HG02840 (cell line): ENCODE data around the gene ANKRD10.

Experiments used
- ATAC-seq: cut with Tn5 transposase; IDR thresholded peaks from one replicate; pipeline ENCODE4 v1.9.1; 2021; ENCODE audit warnings: mild to moderate bottlenecking, moderate library complexity, moderate number of reproducible peaks; ENCODE audit not compliant: unreplicated experiment, low FRiP score

The ANKRD10 gene

DNA sequence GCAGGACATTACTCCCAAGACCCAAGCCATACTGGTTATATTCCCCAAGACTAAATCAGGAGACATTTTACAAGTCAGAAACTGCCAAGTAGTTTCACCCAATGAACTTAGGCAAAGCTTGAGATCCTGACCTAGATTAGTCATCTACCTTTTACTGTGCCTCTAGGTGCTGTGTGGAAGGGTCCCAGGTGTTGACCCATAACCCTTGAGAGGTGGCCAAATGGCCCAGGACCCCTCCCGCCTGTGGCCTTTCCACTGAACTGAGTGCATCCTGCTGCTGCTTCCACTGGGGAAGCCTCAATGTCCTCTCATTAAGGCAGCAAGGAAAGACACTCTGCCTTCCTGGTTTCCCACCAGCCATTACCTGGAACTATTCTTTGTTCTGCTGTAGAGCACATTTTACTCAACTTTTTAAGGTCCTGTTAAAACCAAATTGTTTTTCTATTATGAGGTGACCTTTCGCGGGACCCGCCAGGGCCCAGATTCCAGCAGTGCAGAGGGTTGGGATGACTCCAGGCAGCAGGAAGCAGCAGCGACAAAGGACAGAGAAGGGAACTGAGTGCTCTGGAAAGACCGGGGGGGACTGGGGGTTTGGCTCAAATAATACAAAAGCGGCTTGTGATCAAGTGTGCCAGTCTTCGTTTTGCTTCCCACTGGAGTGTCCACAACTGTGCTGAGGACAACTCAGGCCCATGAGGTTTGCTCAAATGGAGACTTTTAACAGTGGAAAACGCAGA lies 27.1 kb downstream of the ANKRD10 start:
- ATAC-seq, result no peak

DNA sequence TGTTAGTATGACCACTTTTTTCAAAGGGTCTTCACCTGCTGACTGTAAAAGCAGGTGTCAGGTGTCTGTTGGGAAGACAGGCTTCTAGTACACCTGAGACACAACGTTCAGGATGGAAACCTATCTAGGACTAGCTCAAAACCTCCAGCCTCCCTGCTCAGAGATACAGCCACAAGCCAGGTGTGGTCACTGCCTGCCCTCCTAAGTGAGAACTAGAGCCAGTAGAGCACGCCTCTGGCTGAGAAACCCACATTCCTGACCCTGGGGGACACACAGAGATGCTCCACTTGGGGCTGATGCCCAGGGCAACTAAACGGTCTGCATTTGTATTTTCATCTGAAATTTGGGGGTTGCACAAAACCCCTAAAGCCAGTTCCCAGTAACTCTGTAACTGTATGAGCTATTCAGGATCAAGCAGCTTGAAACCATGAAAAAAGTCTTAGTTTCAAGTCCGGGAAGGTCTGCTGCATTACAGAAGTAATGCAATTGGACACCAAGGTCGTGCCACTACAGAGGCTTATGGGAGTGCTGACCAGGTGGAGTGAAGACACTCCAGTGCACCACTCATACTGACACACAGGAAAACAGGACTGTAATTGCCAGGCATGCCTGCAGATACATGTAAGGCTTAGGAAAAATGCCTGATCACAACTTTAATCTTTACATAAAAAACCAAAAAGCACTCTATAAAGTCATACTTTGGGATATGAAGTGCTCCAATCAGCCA lies 27.8 kb downstream of the ANKRD10 start:
- ATAC-seq, result no peak

DNA sequence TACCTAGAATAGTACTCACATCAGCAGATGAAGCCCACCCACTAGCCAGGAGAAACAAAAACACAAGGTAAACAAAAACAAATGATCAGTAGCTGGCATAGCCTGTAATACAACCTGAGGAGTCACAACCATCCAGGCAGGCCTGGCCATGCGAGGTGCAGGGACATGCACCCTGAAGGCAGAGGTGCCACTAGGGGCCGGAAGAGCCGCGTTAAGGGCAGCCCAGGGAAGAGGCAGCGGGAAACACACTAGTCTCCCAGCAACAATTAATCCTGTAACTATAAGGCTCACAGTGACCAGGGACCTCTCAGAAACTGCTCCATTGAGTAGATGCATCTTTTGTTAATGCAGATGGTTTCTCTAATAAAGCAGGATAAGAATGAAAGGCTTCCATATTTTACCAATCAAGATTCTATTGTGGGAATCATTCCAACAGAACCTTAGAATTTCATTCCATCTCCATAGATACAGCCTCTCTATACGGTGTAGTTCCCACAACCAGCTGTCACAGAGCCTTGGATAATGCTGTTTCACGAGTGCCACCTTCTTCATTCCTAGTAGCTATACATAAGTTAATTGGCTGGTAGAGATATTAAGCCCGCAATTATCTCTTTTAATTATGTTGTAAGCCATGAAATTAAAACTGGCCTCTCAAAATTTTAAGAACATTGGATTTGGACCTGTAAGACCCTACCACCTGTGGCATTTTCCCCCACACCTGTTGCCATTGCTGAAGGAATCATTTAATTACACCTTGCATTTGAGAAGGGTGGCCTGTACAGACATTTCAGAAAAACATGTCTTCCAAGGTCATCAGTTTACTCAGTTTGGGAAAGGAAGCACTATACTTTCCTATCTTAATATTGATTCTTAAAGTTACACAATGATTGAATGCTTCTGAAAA lies 28.7 kb downstream of the ANKRD10 start:
- ATAC-seq, result no peak

DNA sequence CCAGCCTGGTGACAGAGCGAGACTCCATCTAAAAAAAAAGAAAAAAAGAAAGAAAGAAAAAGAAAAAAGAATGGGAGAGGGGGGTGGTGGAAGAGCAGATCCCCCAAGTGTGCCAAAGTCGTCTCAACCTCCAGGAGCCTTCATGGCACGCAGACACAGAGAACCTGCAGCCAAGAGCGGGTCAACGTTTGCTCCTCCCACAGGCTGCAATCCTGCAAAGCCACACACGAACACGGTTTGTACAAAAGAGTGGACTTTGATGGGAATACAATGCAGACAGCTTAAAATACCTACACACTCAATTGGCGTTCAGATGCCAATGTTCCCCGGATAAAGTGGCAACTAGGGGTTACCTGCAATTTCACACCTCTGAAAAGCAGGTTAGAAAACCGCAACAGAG lies 29.4 kb downstream of the ANKRD10 start:
- ATAC-seq, result no peak

DNA sequence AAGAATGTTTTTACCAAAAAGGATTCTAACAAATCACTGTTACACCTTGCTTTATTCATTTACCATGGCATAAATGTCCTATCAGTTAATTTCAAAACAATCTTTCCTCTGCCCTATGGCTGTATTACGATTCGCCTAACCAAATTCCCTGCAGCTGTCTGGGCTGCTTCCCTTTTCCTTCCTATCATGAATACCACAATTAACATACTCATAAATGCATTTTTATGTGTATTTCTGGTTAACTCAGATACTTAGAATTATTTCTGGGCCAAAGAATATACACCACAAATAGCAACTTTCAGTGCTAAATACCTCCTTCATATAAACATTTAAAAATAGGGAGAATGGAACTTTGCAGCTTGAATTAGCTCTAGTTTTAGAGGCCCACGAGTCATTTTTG lies 30.4 kb downstream of the ANKRD10 start:
- ATAC-seq, result no peak

DNA sequence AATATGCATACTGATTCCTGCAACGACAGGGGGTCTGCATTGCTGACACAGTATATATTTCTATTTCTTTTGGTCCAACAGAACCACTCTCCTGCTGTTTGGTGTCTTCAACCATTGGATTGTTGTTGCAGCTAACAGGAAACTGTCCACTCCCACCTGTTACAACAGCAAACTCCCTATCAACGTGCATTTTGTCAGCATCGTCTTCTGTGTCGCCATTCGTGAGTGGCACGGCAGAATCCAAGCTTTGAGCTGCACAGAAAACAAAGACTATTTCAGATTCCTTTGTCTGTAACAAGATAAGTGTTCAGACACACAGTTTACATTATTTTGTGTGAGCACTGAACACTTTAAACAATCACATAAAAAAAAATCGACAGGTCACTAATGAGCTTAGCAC lies 31.3 kb downstream of the ANKRD10 start:
- no peak for ATAC-seq

DNA sequence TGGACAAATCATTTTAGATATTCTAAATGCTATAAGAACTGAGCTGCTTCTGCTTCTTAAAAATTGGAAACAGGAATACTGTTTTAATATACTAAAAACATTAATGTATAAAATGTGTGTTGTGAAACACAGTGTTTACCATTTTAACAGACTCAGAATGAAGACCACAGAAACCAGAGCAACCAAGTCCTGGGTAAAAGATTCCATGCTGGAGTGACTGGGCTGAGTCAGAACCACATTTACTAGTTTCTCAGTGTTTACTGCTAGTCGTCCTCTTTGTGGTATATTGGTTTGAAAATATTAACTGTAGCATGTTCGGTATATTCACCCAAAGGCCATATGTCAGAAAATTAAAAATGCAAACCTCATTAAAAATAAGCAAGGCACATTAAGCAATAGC lies 31.9 kb downstream of the ANKRD10 start:
- ATAC-seq, result no peak

DNA sequence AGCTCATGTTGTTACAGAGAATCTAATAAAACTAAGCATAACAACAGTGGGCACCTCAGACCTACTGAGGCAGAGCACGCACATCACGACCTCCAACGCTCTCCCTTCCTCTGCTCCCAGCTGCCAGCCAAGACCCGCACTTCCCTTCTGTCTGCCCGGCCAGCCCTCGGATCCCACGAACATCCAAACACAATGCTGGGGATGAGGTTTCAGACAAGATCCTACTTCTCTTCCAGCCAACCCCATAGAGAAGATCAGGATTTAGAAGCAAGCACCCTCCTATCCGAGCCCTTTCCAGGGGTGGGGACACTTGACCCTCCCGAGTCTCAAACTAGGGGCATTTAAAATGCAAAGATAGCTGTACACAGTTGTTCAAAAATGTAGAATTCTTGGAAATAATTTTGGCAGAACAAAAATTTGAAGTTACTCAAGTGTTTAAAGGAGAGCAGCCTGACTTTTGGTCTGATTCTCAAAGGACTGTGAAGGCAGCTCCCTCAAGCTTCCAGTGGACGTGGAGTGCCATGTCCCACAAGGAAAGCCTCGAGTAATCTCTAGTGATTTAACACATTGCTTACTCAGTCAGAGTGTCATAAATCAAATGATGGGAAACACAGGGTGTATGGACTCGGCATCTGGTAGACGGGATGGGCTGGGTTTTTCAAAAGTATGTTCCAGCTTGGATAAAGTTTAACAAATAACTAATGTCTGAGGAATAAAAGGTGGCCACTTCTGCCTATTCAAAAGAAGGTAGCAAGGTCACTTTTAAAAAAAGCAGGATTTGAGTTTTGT lies 32.8 kb downstream of the ANKRD10 start:
- ATAC-seq, result no peak

DNA sequence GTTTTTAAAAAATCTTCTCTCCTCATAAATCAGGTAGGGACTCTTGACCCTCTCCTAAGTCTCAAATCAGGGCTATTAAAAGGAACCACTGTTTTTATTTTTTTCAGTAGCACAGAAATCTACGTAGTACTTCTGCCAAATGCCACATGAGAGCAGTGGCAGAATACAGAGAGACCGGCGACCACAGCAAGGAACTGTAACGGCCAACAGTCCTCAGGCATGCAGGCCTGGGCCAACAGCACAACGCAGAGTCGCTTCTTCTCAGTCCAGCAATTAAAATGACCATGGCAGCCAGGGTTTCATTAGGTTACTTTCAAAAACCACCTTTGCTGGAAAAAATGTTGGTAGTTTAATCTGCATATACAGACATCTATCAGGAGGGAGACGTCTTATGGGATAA lies 34.2 kb downstream of the ANKRD10 start:
- ATAC-seq, result no peak

DNA sequence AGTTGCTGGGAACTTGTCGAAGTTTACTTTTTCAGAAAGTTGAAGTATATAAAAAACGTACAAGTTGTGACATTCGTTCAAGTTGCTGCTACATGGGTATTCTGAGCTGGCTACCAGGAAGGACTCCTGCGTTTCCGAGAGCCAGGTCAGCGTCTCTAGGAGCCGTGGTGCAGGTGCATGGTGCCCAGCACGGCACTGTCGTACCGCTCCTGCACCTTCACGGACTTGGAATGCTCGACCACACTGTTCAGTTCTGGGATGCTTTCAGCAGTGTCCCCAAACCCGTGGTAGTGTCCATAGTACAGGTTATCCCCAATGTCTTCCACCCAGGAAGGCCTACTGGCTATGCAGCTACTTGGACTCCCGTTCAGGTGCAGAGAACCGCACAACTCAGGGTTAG lies 35.4 kb downstream of the ANKRD10 start:
- no peak for ATAC-seq

DNA sequence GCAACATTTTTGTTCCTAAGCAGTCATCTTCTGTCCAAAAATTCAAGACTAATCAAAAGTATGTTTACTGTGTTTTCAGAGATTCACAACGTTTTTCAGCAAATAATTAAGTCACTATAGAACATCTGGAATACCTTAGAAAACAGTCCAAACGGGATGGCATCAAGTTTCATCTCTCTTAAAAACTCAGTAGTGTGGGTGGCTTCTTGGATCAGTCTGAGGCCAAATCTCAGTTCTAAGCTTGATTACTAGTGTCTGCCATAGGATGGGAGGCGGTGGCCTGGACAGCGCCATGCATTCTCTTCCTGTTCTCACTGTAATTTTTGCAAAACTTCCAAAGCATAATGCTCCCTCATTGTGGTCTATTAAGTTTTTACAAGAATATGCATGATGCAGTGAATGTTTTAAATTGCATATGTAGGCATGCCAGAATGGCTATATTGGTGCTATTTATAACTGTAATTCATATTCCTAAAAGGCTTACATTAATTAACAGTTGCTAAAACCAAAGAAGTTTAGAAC lies 37.1 kb downstream of the ANKRD10 start:
- ATAC-seq, result no peak

DNA sequence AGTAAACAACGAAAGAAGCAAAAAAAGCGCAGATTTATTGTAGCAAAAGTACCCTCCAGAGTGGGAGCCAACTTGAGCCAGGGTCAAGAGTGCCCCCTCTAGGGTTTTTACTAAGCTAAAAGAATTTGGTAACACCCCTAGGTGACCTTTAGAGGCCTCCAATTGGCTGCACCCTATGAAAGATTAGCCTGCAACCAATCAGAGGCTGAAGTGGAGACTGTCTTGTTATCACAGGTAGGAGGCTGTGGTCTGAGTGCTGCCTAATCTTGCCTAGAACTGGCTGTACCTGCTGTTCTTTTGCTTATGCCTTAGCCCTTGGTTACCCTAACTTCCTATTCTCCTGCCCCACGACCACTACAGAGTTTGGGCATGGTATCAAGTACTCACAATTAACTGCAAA lies 38.3 kb downstream of the ANKRD10 start:
- no peak for ATAC-seq

DNA sequence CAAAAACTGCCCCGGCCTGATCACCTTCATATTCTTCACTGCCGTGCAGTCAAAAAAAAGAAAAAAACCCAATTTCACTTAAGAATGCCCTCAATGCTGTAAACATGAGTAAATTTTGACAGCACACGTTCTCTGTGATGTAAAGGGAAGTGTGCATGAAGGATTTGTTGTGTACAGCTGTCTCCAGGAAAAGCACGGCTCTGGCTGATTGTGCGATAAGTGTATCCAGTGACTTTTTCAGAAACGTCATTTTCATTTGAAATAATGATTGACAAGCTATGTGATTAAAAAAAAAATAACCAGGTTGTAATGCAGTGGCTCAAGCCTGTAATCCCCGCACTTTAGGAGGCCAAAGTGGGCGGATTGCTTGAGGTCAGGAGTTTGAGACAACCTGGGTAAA lies 39.6 kb downstream of the ANKRD10 start:
- ATAC-seq, result no peak

DNA sequence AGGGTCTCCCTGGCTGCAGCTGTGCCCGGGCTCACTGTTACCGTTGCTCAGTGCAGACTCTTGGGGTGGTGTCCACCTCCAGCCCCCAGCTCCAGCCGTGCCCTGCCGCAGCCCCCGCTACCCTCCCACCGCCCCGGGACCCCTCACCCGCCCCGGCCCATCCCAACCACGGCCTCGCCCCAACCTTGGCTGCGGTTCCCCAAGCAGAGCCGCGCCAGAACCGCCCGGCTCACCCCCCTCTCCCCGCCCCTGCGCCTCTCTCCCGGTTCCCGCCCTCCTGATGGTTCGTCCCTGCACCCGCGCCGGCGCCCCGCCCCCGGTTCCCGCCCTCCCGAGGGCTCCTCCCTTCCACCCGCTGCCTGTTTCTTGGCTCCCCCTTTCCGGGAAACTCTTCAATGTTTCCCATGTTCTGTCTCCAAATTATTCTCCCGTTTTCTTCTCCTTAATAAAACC lies 40.3 kb downstream of the ANKRD10 start:
- ATAC-seq, result no peak

DNA sequence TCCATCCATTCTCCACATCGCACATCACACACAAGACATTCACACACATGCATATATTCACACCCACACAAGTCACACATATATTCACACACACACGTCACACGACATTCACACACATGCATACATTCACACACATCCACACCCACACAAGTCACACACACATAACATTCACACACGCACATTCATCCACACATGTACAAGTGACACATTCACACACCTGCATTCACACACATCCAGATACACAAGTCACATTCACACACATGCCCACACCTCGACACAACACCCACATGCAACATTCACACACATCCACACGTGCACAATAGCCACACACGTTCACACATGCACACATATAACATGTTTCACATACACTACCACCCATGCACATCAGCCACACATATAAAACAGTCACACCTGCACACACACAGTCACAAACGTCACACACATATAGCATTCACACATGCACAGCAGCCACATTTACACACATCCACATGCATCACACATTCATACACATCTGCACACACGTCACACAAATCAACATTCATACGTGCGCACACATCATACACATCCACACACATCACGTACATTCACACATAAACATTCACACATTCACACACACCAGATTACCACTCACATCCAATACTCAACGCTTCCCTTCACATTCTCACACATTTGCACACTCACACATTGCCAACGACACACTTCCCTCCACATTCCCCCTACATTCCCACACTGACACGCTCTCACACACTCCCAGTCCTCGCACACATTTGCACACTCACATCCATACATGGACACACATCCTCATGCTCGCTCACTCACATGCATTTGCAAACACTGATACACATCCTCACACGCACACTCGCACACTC lies 41.0 kb downstream of the ANKRD10 start:
- ATAC-seq, result no peak

DNA sequence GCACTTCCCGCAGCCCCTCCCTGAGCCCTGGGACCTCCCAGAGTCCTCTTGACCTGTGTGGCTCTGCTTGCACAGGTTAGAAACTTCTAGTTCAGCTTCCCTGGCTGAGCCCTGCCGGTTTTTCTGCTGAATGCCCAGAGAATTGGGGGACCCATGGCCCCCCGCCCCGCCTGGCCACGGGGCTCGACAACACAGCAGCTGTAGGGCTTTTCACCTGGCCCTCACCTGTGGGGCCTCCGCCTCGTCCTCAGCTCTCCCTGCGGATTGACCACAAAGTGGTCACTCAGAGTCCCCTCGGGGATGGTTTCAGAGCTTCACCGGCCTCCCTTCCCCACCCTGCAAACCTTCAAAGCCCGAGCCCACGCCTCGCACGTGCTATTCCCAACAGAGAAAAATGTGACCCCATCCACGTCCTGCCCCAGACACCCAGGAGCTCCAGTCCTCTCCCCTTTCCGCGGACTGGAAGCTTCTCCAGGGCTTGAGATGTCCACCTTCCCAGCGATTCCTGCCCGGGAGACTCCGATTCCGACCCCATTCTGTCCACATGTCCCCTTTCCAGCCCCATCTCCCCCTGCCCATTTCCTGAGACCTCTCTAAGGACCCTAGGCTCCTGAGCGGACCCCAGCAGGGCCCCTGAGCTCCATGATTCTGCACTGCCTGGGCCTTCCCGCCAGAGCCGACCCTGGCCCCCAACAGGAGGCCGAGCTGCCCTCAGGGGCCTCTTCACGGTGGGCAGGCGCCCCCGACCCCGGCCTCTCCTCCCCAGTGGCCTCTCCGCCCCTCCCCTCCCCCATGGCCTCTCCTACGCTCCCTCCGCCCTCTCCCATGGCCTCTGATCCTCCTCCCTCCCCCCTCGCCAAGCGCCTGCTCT lies 41.9 kb downstream of the ANKRD10 start:
- no peak for ATAC-seq

DNA sequence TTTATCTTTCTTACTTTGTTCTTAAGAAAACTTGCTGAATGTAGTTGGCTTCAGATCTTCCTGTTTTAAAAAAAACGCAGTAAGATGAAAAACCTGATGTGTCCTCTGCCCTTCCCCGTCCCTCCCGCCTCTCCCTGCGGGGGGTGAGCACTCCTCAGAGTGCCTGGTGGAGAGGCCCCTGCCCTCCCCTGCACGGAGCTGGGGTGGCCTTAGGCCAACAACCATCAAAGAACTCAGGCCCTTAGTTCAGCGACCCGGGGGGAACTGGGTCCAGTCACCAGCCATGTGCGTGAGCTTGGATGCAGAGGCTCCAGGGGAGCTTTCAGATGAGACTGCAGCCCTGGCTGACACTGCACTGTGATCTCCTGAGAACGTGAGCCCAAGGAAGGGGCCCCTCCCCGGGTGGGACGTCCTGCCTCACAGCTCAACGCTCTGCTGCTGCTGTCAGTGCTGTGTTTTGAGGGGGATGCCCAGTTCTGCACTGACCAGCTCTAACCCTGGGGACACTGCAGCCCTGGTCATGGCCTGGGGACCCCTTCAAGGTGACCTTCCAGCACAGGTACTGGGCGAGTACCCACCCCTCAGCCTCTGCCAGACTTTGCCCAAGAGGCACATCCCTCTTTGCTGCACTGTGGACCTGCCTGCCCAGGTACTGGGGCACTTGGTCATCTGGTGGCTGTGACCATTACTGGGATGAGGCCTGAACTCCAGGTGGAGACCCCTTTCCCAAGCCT lies 42.7 kb downstream of the ANKRD10 start:
- no peak for ATAC-seq
